ES-I3 (cell line): ENCODE results near the gene KPTN.

Source experiments
- H3K36me3 ChIP-seq: 2 replicates; pipeline ENCODE4 v1.6.1; 2013; ENCODE audit warnings: mild to moderate bottlenecking, low read length, control low read depth, moderate library complexity; ENCODE audit not compliant: insufficient read depth
- H3K4me1 ChIP-seq: 2 replicates; pipeline ENCODE4 v1.6.1; 2013; ENCODE audit warnings: mild to moderate bottlenecking, control low read depth, low read length; ENCODE audit not compliant: insufficient read depth
- H3K9ac ChIP-seq: 2 replicates; pipeline ENCODE4 v1.6.1; 2013; ENCODE audit warnings: low read depth, mild to moderate bottlenecking, low read length, moderate library complexity
- H3K9me3 ChIP-seq: 2 replicates; pipeline ENCODE4 v1.6.1; 2013; ENCODE audit warnings: mild to moderate bottlenecking, low read length, moderate library complexity; ENCODE audit not compliant: control insufficient read depth, insufficient read depth

The KPTN gene

GRCh38 chr19:47450478-47450877 lies 33.5 kb downstream of the KPTN start:
- H3K36me3 ChIP-seq, result no peaks in the 10 kb centered on the region
- H3K9ac ChIP-seq, result no peak overlapping the region
- H3K4me1 ChIP-seq, result peaks cover 11% of the 10 kb centered on the region
- no peaks in the 10 kb centered on the region for H3K9me3 ChIP-seq

GRCh38 chr19:47448360-47448727 lies 35.7 kb downstream of the KPTN start:
- Histone ChIP-seq H3K36me3 (no peaks in the 10 kb centered on the region), H3K9ac (peak overlapping the region; percentile 74; the same call in 1 of the 2 replicates)

GRCh38 chr19:47447470-47448359 lies 36.3 kb downstream of the KPTN start:
- Histone ChIP-seq H3K4me1 (peaks cover 11% of the 10 kb centered on the region), H3K9me3 (no peaks in the 10 kb centered on the region), H3K9ac (peak overlapping the region; percentile 74), H3K36me3 (no peaks in the 10 kb centered on the region)

More at GRCh38 chr19:47448360-47448727, 35.7 kb downstream of the KPTN start:
- no peaks in the 10 kb centered on the region for H3K9me3 ChIP-seq
- peaks cover 11% of the 10 kb centered on the region for H3K4me1 ChIP-seq

- Histone ChIP-seq H3K9me3 (no peaks in the 10 kb centered on the region), H3K9ac (peak overlapping the region; percentile 74), H3K4me1 (peaks cover 11% of the 10 kb centered on the region), H3K36me3 (no peaks in the 10 kb centered on the region)
Observed at GRCh38 chr19:47446534-47447469, 37.2 kb downstream of the KPTN start.

GRCh38 chr19:47445937-47446402 lies 38.0 kb downstream of the KPTN start:
- Histone ChIP-seq H3K36me3 (no peaks in the 10 kb centered on the region), H3K9ac (peak overlapping the region; percentile 74; the same call in 1 of the 2 replicates), H3K4me1 (peaks cover 11% of the 10 kb centered on the region), H3K9me3 (no peaks in the 10 kb centered on the region)

- Histone ChIP-seq H3K9me3 (no peaks in the 10 kb centered on the region), H3K4me1 (peaks cover 11% of the 10 kb centered on the region), H3K36me3 (no peaks in the 10 kb centered on the region), H3K9ac (peak overlapping the region; percentile 74; the same call in 1 of the 2 replicates)
Observed at GRCh38 chr19:47445527-47445926, 38.5 kb downstream of the KPTN start.

GRCh38 chr19:47444388-47444821 lies 39.6 kb downstream of the KPTN start:
- Histone ChIP-seq H3K9ac (no peak overlapping the region), H3K4me1 (peaks cover 7% of the 10 kb centered on the region), H3K9me3 (no peaks in the 10 kb centered on the region), H3K36me3 (no peaks in the 10 kb centered on the region)

GRCh38 chr19:47443331-47443730 lies 40.7 kb downstream of the KPTN start:
- no peak overlapping the region for H3K9ac ChIP-seq
- H3K36me3 ChIP-seq, result no peaks in the 10 kb centered on the region
- no peaks in the 10 kb centered on the region for H3K9me3 ChIP-seq
- no peaks in the 10 kb centered on the region for H3K4me1 ChIP-seq

GRCh38 chr19:47438793-47439220 lies 45.2 kb downstream of the KPTN start:
- H3K36me3 ChIP-seq, result no peaks in the 10 kb centered on the region
- H3K9me3 ChIP-seq, result no peaks in the 10 kb centered on the region
- H3K9ac ChIP-seq, result no peak overlapping the region
- H3K4me1 ChIP-seq, result no peaks in the 10 kb centered on the region

- Histone ChIP-seq H3K9ac (no peak overlapping the region), H3K36me3 (no peaks in the 10 kb centered on the region), H3K4me1 (no peaks in the 10 kb centered on the region), H3K9me3 (no peaks in the 10 kb centered on the region)
Observed at GRCh38 chr19:47437500-47437899, 46.5 kb downstream of the KPTN start.

- no peaks in the 10 kb centered on the region for H3K36me3 ChIP-seq
- H3K4me1 ChIP-seq, result no peaks in the 10 kb centered on the region
- H3K9me3 ChIP-seq, result no peaks in the 10 kb centered on the region
- H3K9ac ChIP-seq, result no peak overlapping the region
Observed at GRCh38 chr19:47436712-47437401, 47.2 kb downstream of the KPTN start.

GRCh38 chr19:47435883-47436417 lies 48.1 kb downstream of the KPTN start:
- Histone ChIP-seq H3K9me3 (no peaks in the 10 kb centered on the region), H3K9ac (no peak overlapping the region), H3K36me3 (no peaks in the 10 kb centered on the region), H3K4me1 (no peaks in the 10 kb centered on the region)

GRCh38 chr19:47435196-47435595 lies 48.8 kb downstream of the KPTN start:
- no peak overlapping the region for H3K9ac ChIP-seq
- no peaks in the 10 kb centered on the region for H3K9me3 ChIP-seq
- no peaks in the 10 kb centered on the region for H3K36me3 ChIP-seq
- no peaks in the 10 kb centered on the region for H3K4me1 ChIP-seq

- H3K36me3 ChIP-seq, result no peaks in the 10 kb centered on the region
- no peaks in the 10 kb centered on the region for H3K4me1 ChIP-seq
- no peak overlapping the region for H3K9ac ChIP-seq
- H3K9me3 ChIP-seq, result no peaks in the 10 kb centered on the region
Observed at GRCh38 chr19:47434088-47434487, 49.9 kb downstream of the KPTN start.
